Panc1 (cell line): ENCODE measurements around the gene TMEM91. TPM values are rescaled to one million over a fixed set of nuclear protein-coding genes. Genes with fewer than 3 reads are reported as not detected.

Experiments
- ATAC-seq: fragments of 200-7000 bp; cut with Tn5 transposase; 2 replicates; pipeline ENCODE4 v1.9.1; 2020; ENCODE audit warnings: mild to moderate bottlenecking, moderate library complexity
- BruUV-seq: library from RNA; stranded (reverse); fragments of 400-500 nt; replicated peaks from 2 replicates; lab custom pipeline; 2021; lab: Mats Ljungman, UMichigan
- CTCF ChIA-PET: fragments of 300-600 bp; sonication (Branson Sonifier 250); formaldehyde crosslinking; loops from one replicate; lab custom pipeline; 2022; ENCODE audit warnings: antibody characterized with exemption; lab: Charles Lee
- POLR2A ChIA-PET: fragments of 300-600 bp; sonication (Branson Sonifier 250); formaldehyde crosslinking; loops from one replicate; lab custom pipeline; 2022; ENCODE audit warnings: antibody characterized with exemption; lab: Charles Lee
- DNase-seq: peaks from one replicate; pipeline ENCODE4 v3.0.0-alpha.2; 2010; ENCODE audit warnings: low read depth, low spot score
- H3K27ac ChIP-seq: 2 replicates; pipeline ENCODE4 v1.5.1; 2011; ENCODE audit warnings: mild to moderate bottlenecking, low read length, inconsistent platforms
- H3K27me3 ChIP-seq: fragments of 200-500 bp; sonication (Bioruptor generic); 2 replicates; pipeline ENCODE4 v1.6.0; 2014; ENCODE audit warnings: low read length, inconsistent platforms; ENCODE audit not compliant: control insufficient read depth, insufficient read depth
- H3K36me3 ChIP-seq: fragments of 200-500 bp; sonication (Bioruptor generic); 2 replicates; pipeline ENCODE4 v1.5.1; 2014; ENCODE audit warnings: inconsistent platforms, mild to moderate bottlenecking, low read length, moderate library complexity; ENCODE audit not compliant: control insufficient read depth, insufficient read depth
- H3K4me1 ChIP-seq: 2 replicates; pipeline ENCODE4 v1.5.1; 2011; ENCODE audit warnings: inconsistent platforms, mild to moderate bottlenecking, low read length, moderate library complexity; ENCODE audit not compliant: control insufficient read depth, insufficient read depth
- H3K4me3 ChIP-seq, 2 experiments: 2 replicates each; pipeline ENCODE4 v1.5.1; 2011 to 2012; ENCODE audit warnings: low read depth in 2 of 2, low read length in 2 of 2, mild to moderate bottlenecking in 2 of 2, inconsistent platforms in 1 of 2, moderate library complexity in 1 of 2
- H3K9me3 ChIP-seq: fragments of 200-500 bp; sonication (Bioruptor generic); 2 replicates; pipeline ENCODE4 v1.5.1; 2014; ENCODE audit warnings: low read depth, mild to moderate bottlenecking, inconsistent platforms, low read length, moderate library complexity; ENCODE audit not compliant: control insufficient read depth, insufficient read depth
- CTCF ChIP-seq: fragments of 450-650 bp; IDR thresholded peaks from 2 replicates; pipeline ENCODE4 v1.5.1; 2017; ENCODE audit warnings: mild to moderate bottlenecking
- POLR2AphosphoS5 ChIP-seq: IDR thresholded peaks from 2 replicates; pipeline ENCODE4 v1.6.1; 2012; ENCODE audit warnings: mild to moderate bottlenecking, low read depth, low read length, moderate library complexity
- SIN3A ChIP-seq: IDR thresholded peaks from 2 replicates; pipeline ENCODE4 v1.6.1; 2012; ENCODE audit warnings: low read depth, mild to moderate bottlenecking, low read length, moderate library complexity, borderline replicate concordance; ENCODE audit not compliant: insufficient read depth
- TCF7L2 ChIP-seq: IDR thresholded peaks from 2 replicates; pipeline ENCODE4 v1.6.1; 2011; ENCODE audit warnings: mild to moderate bottlenecking, low read depth, low read length, inconsistent platforms
- in situ Hi-C: cut with HindIII; loops from 2 replicates; pipeline ENCODE4 v1.10.0; 2016; ENCODE audit warnings: low sequenced_read_pairs, low pct_unique_long_range_greater_than_20kb
- intact Hi-C: fragments of 100-400 bp; cut with micrococcal nuclease; formaldehyde crosslinking; loops from one replicate; pipeline ENCODE4 v1.10.0; 2022; ENCODE audit not compliant: unreplicated experiment
- total RNA-seq: library from RNA; stranded (reverse); gene quantifications from one replicate; pipeline ENCODE4 v1.2.1, GENCODE V29; 2021; ENCODE audit not compliant: unreplicated experiment
- TF ChIP-seq, protein P1 (sequence below), 2 experiments: IDR thresholded peaks; 2 replicates each; pipeline ENCODE4 v1.6.1; 2011 to 2012; ENCODE audit warnings: low read depth in 2 of 2, control low read depth in 1 of 2, low read length in 1 of 2, mild to moderate bottlenecking in 1 of 2, moderate library complexity in 1 of 2; ENCODE audit not compliant: insufficient read depth in 1 of 2

Gene TMEM91
- total RNA-seq, 1 experiment from 2014 or later, result 4.4 TPM

GRCh38 chr19:41335467-41335866 is 40.9 kb upstream of the TMEM91 start:
- no peaks in the 10 kb centered on the region for H3K36me3 ChIP-seq
- intact Hi-C loops (no loop called here), in situ Hi-C loops (no loop called here)
- H3K4me1 ChIP-seq, result no peaks in the 10 kb centered on the region
- H3K27ac ChIP-seq, result no peak overlapping the region
- no peak overlapping the region for H3K4me3 ChIP-seq
- ATAC-seq (no peak), DNase-seq (no peak)
- no peak for TF ChIP-seq SIN3A
- TF ChIP-seq CTCF, result no peak
- TF ChIP-seq TCF7L2, result no peak
- TF ChIP-seq, protein P1, sequence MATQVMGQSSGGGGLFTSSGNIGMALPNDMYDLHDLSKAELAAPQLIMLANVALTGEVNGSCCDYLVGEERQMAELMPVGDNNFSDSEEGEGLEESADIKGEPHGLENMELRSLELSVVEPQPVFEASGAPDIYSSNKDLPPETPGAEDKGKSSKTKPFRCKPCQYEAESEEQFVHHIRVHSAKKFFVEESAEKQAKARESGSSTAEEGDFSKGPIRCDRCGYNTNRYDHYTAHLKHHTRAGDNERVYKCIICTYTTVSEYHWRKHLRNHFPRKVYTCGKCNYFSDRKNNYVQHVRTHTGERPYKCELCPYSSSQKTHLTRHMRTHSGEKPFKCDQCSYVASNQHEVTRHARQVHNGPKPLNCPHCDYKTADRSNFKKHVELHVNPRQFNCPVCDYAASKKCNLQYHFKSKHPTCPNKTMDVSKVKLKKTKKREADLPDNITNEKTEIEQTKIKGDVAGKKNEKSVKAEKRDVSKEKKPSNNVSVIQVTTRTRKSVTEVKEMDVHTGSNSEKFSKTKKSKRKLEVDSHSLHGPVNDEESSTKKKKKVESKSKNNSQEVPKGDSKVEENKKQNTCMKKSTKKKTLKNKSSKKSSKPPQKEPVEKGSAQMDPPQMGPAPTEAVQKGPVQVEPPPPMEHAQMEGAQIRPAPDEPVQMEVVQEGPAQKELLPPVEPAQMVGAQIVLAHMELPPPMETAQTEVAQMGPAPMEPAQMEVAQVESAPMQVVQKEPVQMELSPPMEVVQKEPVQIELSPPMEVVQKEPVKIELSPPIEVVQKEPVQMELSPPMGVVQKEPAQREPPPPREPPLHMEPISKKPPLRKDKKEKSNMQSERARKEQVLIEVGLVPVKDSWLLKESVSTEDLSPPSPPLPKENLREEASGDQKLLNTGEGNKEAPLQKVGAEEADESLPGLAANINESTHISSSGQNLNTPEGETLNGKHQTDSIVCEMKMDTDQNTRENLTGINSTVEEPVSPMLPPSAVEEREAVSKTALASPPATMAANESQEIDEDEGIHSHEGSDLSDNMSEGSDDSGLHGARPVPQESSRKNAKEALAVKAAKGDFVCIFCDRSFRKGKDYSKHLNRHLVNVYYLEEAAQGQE (IDR thresholded peaks at IDR 0.05; ENCODE audit: insufficient read depth in 1 of 2, low read depth in 2 of 2, low read length in 1 of 2), result no peak
- no peak for TF ChIP-seq POLR2AphosphoS5
- H3K27me3 ChIP-seq, result no peaks in the 10 kb centered on the region
- no peaks in the 10 kb centered on the region for H3K9me3 ChIP-seq
- CTCF ChIA-PET, result no interaction called here
- BruUV-seq, result no TSS peak
- POLR2A ChIA-PET, result interaction anchor here (0.6 kb wide), 1 partner anchor 768 kb away, joined by 3 read pairs; no protein-coding TSS in a partner anchor

- BruUV-seq, result no TSS peak
- Histone ChIP-seq H3K9me3 (no peaks in the 10 kb centered on the region), H3K4me3 (no peak overlapping the region), H3K4me1 (no peaks in the 10 kb centered on the region), H3K27me3 (no peaks in the 10 kb centered on the region), H3K27ac (no peak overlapping the region), H3K36me3 (no peaks in the 10 kb centered on the region)
- ChIA-PET POLR2A (interaction anchor here (0.7 kb wide), 1 partner anchor 209 kb away, joined by 7 read pairs; no protein-coding TSS in a partner anchor), CTCF (interaction anchor here (0.7 kb wide), 1 partner anchor 96 kb away, joined by 8 read pairs; no protein-coding TSS in a partner anchor)
- intact Hi-C loops, result no loop called here
- in situ Hi-C loops, result no loop called here
- DNase-seq, result no peak
- TF ChIP-seq CTCF (no peak), SIN3A (no peak), POLR2AphosphoS5 (no peak), TCF7L2 (no peak)
- TF ChIP-seq, protein P1 (IDR thresholded peaks at IDR 0.05; ENCODE audit: insufficient read depth in 1 of 2, low read depth in 2 of 2, low read length in 1 of 2), result no peak
- no peak for ATAC-seq
These were observed 36.4 kb upstream of the TMEM91 start for GRCh38 chr19:41339936-41340335.
